PC-3 (cell line): ENCODE measurements around the gene FGFR2. TPM values are rescaled to one million over a fixed set of nuclear protein-coding genes. Genes with fewer than 3 reads are reported as not detected.

Source experiments
- ATAC-seq: fragments of 200-7000 bp; cut with Tn5 transposase; 2 replicates; pipeline ENCODE4 v1.9.1; 2020; ENCODE audit warnings: mild to moderate bottlenecking, moderate library complexity
- BruUV-seq: library from RNA; stranded (reverse); fragments of 400-500 nt; replicated peaks from 2 replicates; lab custom pipeline; 2021; lab: Mats Ljungman, UMichigan
- CTCF ChIA-PET: fragments of 300-600 bp; sonication (Branson Sonifier 250); formaldehyde crosslinking; loops from one replicate; lab custom pipeline; 2022; ENCODE audit warnings: antibody characterized with exemption; lab: Charles Lee
- POLR2A ChIA-PET: fragments of 300-600 bp; sonication (Branson Sonifier 250); formaldehyde crosslinking; loops from one replicate; lab custom pipeline; 2022; ENCODE audit warnings: antibody characterized with exemption; ENCODE audit not compliant: unreplicated experiment; lab: Charles Lee
- DNase-seq: peaks from one replicate; pipeline ENCODE4 v3.0.0-alpha.2; 2015
- H2AFZ ChIP-seq: fragments of 300-600 bp; sonication (generic); 2 replicates; pipeline ENCODE4 v1.6.0; 2016; ENCODE audit warnings: antibody characterized with exemption, low read length
- H3F3A ChIP-seq: fragments of 300-600 bp; sonication (generic); one replicate; pipeline ENCODE4 v1.6.0; 2017; ENCODE audit warnings: antibody characterized with exemption, low read length, control low read depth, mild to moderate bottlenecking; ENCODE audit not compliant: unreplicated experiment
- H3K27ac ChIP-seq: fragments of 300-600 bp; sonication (generic); 2 replicates; pipeline ENCODE4 v1.5.1; 2016; ENCODE audit warnings: mild to moderate bottlenecking, low read length
- H3K27me3 ChIP-seq: fragments of 300-600 bp; sonication (generic); 2 replicates; pipeline ENCODE4 v1.6.1; 2016; ENCODE audit warnings: low read length, mixed read lengths
- H3K36me3 ChIP-seq: fragments of 300-600 bp; sonication (generic); 2 replicates; pipeline ENCODE4 v1.6.1; 2016; ENCODE audit warnings: low read depth, mixed run types, low read length, mixed read lengths
- H3K4me1 ChIP-seq: fragments of 300-600 bp; sonication (generic); 2 replicates; pipeline ENCODE4 v1.5.1; 2016; ENCODE audit warnings: low read length; ENCODE audit not compliant: insufficient read depth
- H3K4me2 ChIP-seq: fragments of 300-600 bp; sonication (generic); 2 replicates; pipeline ENCODE4 v1.6.0; 2016; ENCODE audit warnings: low read length
- H3K4me3 ChIP-seq: fragments of 300-600 bp; sonication (generic); 2 replicates; pipeline ENCODE4 v1.5.1; 2016; ENCODE audit warnings: mild to moderate bottlenecking, low read length, mixed read lengths
- H3K79me2 ChIP-seq: fragments of 300-600 bp; sonication (generic); 2 replicates; pipeline ENCODE4 v1.6.1; 2017; ENCODE audit warnings: low read length, mixed read lengths
- H3K9ac ChIP-seq: fragments of 300-600 bp; sonication (generic); 2 replicates; pipeline ENCODE4 v1.6.0; 2016; ENCODE audit warnings: mild to moderate bottlenecking, low read length
- H3K9me2 ChIP-seq: fragments of 300-600 bp; sonication (generic); replicated peaks from 2 replicates; pipeline ENCODE4 v1.6.1; 2016; ENCODE audit warnings: mixed run types, low read length, mixed read lengths
- H3K9me3 ChIP-seq: fragments of 300-600 bp; sonication (generic); 2 replicates; pipeline ENCODE4 v1.6.1; 2016; ENCODE audit warnings: low read length, mixed read lengths
- H4K20me1 ChIP-seq: fragments of 300-600 bp; sonication (generic); 2 replicates; pipeline ENCODE4 v1.6.1; 2016; ENCODE audit warnings: low read length, mixed read lengths
- EZH2 ChIP-seq: fragments of 300-600 bp; sonication (generic); IDR thresholded peaks from one replicate; pipeline ENCODE4 v1.6.1; 2017; ENCODE audit warnings: antibody characterized with exemption, mild to moderate bottlenecking, low read length; ENCODE audit not compliant: unreplicated experiment
- EZH2phosphoT487 ChIP-seq: fragments of 300-600 bp; sonication (generic); IDR thresholded peaks from 2 replicates; pipeline ENCODE4 v1.6.1; 2018; ENCODE audit warnings: mild to moderate bottlenecking, antibody characterized with exemption, low read length, borderline replicate concordance
- intact Hi-C: fragments of 100-400 bp; cut with micrococcal nuclease; formaldehyde crosslinking; loops from 2 replicates; pipeline ENCODE4 v1.9.0; 2023
- total RNA-seq: library from RNA; depleted of rRNA; stranded (reverse); fragments of >200 nt; gene quantifications from 2 replicates; pipeline ENCODE4 v1.2.3, GENCODE V29; 2014
- TF ChIP-seq, protein P1 (sequence below): fragments of 300-600 bp; sonication (generic); conservative IDR thresholded peaks from 2 replicates; pipeline ENCODE4 v1.5.1; 2017; ENCODE audit warnings: antibody characterized with exemption, low read depth, mild to moderate bottlenecking, low read length

The FGFR2 gene
- total RNA-seq, 1 experiment from 2014 or later, result 0.36 TPM

DNA sequence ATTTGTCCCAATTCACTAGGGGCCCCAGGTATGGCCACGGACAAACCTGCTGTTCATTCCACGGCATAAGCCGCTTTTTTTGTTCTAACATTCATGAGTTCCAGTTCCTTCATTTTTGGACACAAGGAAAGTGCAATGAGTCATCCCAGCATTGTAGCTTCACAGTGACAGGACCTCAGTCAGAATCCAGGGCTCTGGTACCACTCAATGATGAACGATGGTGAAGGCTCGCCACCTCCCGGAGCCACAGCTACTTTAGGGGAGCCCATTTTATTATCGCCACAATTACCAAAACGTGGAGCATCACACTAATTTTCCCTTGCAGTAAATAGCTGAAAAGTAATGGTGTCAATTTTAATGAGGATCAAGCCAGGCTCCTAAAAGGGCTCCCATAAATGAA, 62.9 kb downstream of the FGFR2 start:
- H3K9ac ChIP-seq, result no peak overlapping the region

DNA sequence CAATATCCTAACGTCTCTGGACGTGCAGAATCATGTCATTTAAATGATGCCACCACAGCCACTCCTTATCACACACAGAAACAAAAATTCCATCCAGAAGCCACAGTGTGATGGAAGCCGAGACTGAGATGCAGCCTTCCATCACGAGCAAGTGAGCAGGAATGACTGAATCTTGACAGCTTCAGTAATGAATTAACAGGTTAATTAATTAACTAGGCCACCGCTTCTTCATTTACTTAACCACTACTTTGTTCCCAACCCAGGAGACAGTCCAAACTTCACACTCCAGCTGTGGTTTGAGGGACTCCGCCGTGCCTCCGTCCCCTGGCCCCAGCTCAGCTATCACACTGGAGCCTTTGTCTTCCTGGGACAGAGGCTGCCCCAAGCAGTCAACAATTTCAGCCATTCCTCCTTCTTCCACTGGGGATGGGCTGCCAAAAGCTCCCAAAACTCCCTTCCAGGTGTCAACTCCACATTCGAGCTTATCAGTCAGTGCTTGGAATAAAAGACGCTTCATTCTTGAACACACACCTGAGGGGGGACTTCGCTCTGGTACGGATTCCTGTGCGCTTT, 65.9 kb downstream of the FGFR2 start:
- intact Hi-C loops, result no loop called here
- Histone ChIP-seq H3K27ac (no peak overlapping the region), H3K4me2 (no peak overlapping the region), H3K36me3 (no peaks in the 10 kb centered on the region), H3K4me3 (no peak overlapping the region), H3K9ac (no peak overlapping the region), H3K27me3 (peaks cover 67% of the 10 kb centered on the region), H3K9me3 (no peaks in the 10 kb centered on the region), H3K9me2 (no peaks in the 10 kb centered on the region), H3K79me2 (no peaks in the 10 kb centered on the region), H3K4me1 (no peaks in the 10 kb centered on the region), H2AFZ (no peak overlapping the region), H4K20me1 (no peaks in the 10 kb centered on the region), H3F3A (no peaks in the 10 kb centered on the region)
- BruUV-seq, result no TSS peak
- no peak for ATAC-seq
- no peak for DNase-seq
- CTCF ChIA-PET, result no interaction called here
- POLR2A ChIA-PET, result interaction anchor here (0.6 kb wide), 1 partner anchor 157 kb away, joined by 3 read pairs; no protein-coding TSS in a partner anchor
- TF ChIP-seq, protein P1, sequence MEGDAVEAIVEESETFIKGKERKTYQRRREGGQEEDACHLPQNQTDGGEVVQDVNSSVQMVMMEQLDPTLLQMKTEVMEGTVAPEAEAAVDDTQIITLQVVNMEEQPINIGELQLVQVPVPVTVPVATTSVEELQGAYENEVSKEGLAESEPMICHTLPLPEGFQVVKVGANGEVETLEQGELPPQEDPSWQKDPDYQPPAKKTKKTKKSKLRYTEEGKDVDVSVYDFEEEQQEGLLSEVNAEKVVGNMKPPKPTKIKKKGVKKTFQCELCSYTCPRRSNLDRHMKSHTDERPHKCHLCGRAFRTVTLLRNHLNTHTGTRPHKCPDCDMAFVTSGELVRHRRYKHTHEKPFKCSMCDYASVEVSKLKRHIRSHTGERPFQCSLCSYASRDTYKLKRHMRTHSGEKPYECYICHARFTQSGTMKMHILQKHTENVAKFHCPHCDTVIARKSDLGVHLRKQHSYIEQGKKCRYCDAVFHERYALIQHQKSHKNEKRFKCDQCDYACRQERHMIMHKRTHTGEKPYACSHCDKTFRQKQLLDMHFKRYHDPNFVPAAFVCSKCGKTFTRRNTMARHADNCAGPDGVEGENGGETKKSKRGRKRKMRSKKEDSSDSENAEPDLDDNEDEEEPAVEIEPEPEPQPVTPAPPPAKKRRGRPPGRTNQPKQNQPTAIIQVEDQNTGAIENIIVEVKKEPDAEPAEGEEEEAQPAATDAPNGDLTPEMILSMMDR, result no peak
- TF ChIP-seq EZH2phosphoT487, result no peak
- no peak for TF ChIP-seq EZH2

More for the DNA sequence above, 62.9 kb downstream of the FGFR2 start:
- intact Hi-C loops, result no loop called here
- Histone ChIP-seq H3K27me3 (peaks cover 73% of the 10 kb centered on the region), H4K20me1 (no peaks in the 10 kb centered on the region), H3F3A (no peaks in the 10 kb centered on the region), H3K79me2 (no peaks in the 10 kb centered on the region), H3K4me1 (no peaks in the 10 kb centered on the region), H3K4me2 (no peak overlapping the region), H3K9me2 (no peaks in the 10 kb centered on the region), H3K9me3 (no peaks in the 10 kb centered on the region), H3K36me3 (no peaks in the 10 kb centered on the region), H2AFZ (no peak overlapping the region), H3K27ac (no peak overlapping the region), H3K4me3 (no peak overlapping the region)
- ChIA-PET CTCF (no interaction called here), POLR2A (no interaction called here)
- no peak for DNase-seq
- BruUV-seq, result no TSS peak
- TF ChIP-seq EZH2 (no peak), EZH2phosphoT487 (no peak)
- TF ChIP-seq, protein P1, result no peak
- no peak for ATAC-seq

DNA sequence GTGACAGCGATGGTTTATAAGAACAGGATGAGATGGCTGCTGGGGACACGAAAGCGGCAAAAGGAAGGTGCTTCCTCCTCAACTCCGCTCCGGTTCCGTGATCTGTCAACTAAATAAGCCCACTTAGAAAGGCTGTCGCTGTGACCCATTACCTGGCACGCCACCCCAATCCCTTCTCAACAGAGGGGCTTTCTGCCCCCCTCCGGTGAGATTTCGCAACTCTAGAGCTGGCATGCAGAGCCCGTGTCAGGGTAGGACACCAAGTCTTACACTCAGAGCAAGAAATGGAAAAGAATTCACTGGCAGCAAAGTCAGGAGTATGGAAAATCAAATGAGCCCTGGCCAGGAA, 66.4 kb downstream of the FGFR2 start:
- Histone ChIP-seq H3F3A (no peaks in the 10 kb centered on the region), H3K9ac (no peak overlapping the region), H3K4me2 (no peak overlapping the region), H3K9me3 (no peaks in the 10 kb centered on the region), H3K79me2 (no peaks in the 10 kb centered on the region), H3K4me1 (no peaks in the 10 kb centered on the region), H4K20me1 (no peaks in the 10 kb centered on the region), H3K27ac (no peak overlapping the region), H3K27me3 (peaks cover 67% of the 10 kb centered on the region), H3K4me3 (no peak overlapping the region), H3K36me3 (no peaks in the 10 kb centered on the region), H2AFZ (no peak overlapping the region), H3K9me2 (no peaks in the 10 kb centered on the region)
- TF ChIP-seq, protein P1, result no peak
- TF ChIP-seq EZH2 (no peak), EZH2phosphoT487 (no peak)
- intact Hi-C loops, result no loop called here
- BruUV-seq, result no TSS peak
- ChIA-PET POLR2A (no interaction called here), CTCF (no interaction called here)
- no peak for ATAC-seq
- no peak for DNase-seq
